HG02884 (cell line): Measurements from ENCODE around the gene EPO.
"Not testable (repeated sequence)": the region's sequence is repeated elsewhere in the genome, so short reads cannot be mapped to it uniquely, and the experiment has no call there.

Experiments used
- ATAC-seq: cut with Tn5 transposase; IDR thresholded peaks from one replicate; pipeline ENCODE4 v1.9.1; 2021; ENCODE audit warnings: mild to moderate bottlenecking, moderate library complexity; ENCODE audit not compliant: unreplicated experiment

Gene EPO

GRCh38 chr7:100731937-100732636, 11.8 kb downstream of the EPO start:
- ATAC-seq, result no peak

- ATAC-seq, result no peak
Observed at GRCh38 chr7:100735730-100736129, 15.5 kb downstream of the EPO start.

DNA sequence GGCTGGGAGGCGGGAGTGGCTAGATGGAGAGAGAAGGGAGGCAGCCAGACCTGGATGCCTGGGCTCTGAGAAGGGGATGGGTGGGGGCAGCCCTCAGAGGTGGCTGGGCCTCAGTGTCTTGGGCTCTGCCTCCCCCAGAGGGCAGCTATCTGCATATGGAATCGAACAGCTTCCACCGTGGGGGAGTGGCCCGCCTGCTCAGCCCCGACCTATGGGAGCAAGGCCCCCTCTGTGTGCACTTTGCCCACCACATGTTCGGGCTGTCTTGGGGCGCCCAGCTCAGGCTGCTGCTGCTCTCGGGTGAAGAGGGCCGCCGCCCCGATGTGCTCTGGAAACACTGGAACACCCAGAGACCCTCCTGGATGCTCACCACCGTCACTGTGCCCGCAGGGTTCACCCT, 16.4 kb downstream of the EPO start:
- ATAC-seq, result no peak

GRCh38 chr7:100739934-100740333, 19.7 kb downstream of the EPO start:
- no peak for ATAC-seq

- ATAC-seq, result no peak
Observed at GRCh38 chr7:100744605-100745004, 24.3 kb downstream of the EPO start.

DNA sequence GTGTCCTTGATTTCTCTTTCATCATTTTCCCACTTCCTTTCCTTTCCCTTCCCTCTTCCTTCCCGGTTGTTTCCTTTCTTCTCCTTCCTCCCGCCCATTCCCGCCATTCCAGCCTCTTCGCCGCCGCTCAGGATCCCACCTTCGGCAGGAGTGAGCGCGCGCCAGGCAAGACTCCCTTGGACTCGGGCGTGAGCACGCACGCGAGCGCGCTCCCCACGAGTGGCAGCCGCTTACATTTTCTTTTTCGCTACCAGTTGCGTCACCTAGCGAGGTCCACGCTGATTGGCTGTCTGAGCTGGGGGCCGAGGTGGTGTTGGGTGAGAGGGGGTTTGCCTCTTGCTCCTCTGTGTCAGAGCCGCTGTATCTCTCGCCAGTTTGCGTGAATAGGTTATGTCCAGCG, 24.9 kb downstream of the EPO start:
- ATAC-seq, result no peak

GRCh38 chr7:100752994-100753393, 32.7 kb downstream of the EPO start:
- ATAC-seq, result no peak

DNA sequence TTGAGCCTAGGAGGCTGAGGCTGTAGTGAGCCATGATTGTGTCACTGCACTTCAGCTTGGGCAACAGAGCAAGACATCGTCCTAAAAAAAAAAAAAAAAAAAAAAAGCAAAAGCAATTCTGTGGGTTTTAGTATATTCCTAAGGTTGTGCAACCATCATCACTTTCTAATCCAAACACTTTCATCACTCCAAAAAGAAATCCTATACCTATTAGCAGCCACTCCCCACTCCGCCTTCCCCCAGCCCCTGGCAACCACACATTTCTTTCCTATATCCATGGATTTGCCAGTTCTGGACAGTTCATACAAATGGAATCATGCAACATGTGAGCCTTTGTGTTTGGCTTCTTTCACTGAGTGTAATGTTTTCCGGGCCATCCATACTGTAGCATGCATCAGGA, 33.5 kb downstream of the EPO start:
- no peak for ATAC-seq

- no peak for ATAC-seq
Observed at GRCh38 chr7:100759357-100760171, 39.3 kb downstream of the EPO start.

DNA sequence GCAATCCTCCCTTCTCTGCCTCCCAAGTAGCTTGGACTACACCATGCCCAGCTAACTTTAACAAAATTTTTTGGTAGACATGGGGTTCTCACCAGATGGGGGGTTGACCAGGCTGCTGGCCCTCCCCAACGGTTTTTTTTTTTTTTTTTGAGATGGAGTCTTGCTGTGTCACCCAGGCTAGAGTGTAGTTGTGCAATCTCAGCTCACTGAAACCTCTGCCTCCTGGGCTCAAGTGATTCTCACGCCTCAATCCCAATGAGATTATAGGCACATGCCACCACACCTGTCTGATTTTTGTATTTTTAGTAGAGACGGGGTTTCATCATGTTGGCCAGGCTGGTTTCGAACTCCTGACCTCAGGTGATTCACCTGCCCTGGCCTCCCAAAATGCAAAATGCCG, 42.6 kb downstream of the EPO start:
- not testable (repeated sequence) for ATAC-seq

DNA sequence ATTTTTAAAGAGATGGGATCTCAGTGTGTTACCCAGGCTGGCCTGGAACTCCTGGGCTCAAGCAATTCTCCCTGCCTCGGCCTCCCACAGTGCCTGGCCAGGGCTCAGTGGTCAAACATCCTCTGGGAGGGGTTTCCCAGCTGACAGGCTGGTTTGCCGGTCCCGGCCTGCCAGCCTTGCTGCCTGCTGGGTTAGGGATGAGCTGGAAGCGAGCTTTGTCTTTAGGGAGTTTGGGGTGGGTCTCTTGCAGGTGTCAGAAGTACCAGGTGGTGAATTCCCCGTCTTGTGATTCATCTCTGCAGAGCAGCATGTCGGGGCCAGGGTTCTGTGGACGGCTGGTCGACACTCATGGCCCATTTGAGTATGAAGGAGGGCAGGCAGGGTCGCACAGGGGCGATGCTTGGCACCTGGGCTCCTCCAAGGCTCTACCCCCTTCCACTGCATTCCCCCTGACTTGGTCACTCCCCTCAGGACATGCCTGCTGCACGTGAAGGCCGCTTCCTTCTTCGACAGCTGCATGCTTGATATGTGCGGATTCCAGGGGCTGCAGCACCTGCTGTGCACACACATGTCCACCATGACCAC, 43.4 kb downstream of the EPO start:
- ATAC-seq, result no peak

- no peak for ATAC-seq
Observed at GRCh38 chr7:100764841-100765240, 44.6 kb downstream of the EPO start.

DNA sequence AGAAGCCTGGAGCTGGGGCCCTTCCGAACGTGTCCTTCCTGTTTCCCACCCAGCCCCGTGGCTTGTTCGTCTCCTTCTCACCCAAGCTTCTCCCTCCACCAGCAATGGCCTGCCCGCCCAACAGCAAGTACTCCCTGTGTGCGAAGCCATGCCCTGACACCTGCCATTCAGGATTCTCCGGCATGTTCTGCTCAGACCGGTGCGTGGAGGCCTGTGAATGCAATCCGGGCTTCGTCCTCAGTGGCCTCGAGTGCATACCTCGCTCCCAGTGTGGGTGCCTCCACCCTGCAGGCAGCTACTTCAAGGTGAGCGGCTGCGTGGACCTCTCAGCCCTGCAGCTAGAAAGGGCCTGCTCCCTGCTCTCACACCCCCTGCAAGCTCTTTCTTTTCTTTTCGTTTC, 45.0 kb downstream of the EPO start:
- ATAC-seq, result no peak

DNA sequence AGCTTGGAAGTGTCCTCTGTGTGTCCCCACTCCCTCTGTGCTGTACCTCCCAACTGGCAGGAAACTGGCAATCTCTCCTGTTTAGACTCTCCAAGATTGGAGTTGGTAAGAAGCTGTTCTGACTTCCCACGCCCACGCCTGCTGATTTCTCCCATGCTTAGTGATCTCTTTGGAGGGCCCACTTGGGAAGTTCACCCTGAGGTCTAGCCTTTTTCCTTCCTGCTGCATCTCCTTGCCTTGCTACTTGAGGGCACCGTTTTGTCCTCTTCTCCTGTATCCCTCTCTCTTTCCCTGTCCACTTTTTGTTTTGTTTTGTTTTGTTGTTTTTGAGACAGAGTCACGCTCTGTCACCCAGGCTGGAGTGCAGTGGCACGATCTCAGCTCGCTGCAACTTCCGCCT, 48.5 kb downstream of the EPO start:
- no peak for ATAC-seq
